ENCODE measurements around the gene SLC49A3. TPM values are rescaled to one million over a fixed set of nuclear protein-coding genes. Genes with fewer than 3 reads are reported as not detected.

The SLC49A3 gene
- total RNA-seq, 1 experiment from 2014 or later = not detected

DNA sequence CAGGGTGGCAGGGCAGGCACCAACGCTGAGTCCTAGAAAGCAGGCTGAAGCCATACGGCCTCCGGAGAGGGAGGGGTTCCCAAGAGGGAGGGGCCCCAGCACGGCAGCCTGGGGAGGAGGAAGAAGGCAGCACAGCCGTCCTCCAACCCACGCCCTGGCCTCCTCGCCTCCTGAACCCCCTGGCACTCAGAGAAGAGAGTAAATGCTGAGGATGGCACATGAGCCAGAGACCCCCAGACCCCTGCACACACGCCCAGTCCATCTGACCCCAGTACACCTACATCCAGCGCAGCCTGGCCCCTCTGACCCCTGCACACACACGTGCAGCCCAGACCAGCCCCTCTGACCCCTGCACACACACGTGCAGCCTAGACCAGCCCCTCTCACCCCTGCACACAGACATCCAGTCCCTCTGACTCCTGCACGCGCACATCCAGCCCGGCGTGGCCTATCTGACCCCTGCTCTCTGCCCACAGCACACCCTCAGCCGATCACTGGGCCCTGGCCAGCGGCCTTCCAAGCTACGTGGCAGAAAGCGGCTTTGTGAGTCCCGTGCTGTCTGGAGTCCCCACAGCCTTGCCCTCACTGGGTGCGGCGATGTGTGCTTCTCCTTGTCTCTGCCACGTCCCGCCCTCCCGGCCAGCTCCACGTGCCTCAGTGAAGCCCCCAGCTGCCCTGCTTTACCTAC lies 33.3 kb downstream of the SLC49A3 start:
- CTCF ChIA-PET = no interaction called here

DNA sequence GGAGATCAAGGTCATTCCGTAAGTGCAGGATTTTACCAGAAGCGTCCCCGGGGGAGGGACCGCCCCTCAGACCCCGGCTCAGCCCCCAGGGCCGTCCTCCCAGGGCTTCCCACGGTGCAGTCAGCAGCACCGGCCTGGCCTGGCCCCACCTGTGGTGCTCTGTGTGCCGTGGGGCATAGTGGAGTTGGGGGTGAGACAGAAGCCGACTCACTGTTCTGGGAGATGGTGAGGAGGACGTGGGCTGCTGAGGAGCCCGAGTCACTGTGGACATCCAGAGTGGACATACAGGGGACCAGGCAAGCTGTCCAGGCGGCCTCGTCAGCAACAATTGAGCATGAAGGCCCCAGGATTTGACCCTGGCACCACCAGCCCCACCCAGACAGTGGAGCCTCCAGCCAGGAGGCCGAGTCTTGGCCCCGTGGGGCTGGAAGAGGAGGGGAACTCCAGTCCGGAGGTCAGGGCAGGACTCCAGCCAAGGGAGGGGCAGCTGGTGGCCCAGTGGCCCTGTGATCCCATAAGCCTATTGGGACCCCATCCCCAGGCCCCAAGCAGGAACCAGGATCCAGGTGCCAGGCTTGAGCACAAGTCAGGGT lies 34.0 kb downstream of the SLC49A3 start:
- TF ChIP-seq, protein P1, sequence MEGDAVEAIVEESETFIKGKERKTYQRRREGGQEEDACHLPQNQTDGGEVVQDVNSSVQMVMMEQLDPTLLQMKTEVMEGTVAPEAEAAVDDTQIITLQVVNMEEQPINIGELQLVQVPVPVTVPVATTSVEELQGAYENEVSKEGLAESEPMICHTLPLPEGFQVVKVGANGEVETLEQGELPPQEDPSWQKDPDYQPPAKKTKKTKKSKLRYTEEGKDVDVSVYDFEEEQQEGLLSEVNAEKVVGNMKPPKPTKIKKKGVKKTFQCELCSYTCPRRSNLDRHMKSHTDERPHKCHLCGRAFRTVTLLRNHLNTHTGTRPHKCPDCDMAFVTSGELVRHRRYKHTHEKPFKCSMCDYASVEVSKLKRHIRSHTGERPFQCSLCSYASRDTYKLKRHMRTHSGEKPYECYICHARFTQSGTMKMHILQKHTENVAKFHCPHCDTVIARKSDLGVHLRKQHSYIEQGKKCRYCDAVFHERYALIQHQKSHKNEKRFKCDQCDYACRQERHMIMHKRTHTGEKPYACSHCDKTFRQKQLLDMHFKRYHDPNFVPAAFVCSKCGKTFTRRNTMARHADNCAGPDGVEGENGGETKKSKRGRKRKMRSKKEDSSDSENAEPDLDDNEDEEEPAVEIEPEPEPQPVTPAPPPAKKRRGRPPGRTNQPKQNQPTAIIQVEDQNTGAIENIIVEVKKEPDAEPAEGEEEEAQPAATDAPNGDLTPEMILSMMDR (conservative IDR thresholded peaks at IDR 0.05; ENCODE audit: low read depth, low read length) = no peak
- TF ChIP-seq EZH2phosphoT487 (IDR thresholded peaks at IDR 0.05; ENCODE audit: borderline replicate concordance, low read length) (no peak), EZH2 (IDR thresholded peaks at IDR 0.05; ENCODE audit: low read length, unreplicated experiment) (no peak)
- BruUV-seq (replicated peaks) = no TSS peak
- Histone ChIP-seq H3K79me2 (ENCODE audit: low read length) (no peaks in the 10 kb centered on the region), H3K9me2 (replicated peaks; ENCODE audit: low read length) (no peaks in the 10 kb centered on the region), H3K4me2 (ENCODE audit: low read length) (no peak overlapping the region), H3K9me3 (ENCODE audit: low read length) (no peaks in the 10 kb centered on the region), H4K20me1 (ENCODE audit: low read length) (no peaks in the 10 kb centered on the region), H3K27me3 (ENCODE audit: low read length) (no peaks in the 10 kb centered on the region), H3F3A (ENCODE audit: low read length, unreplicated experiment) (no peaks in the 10 kb centered on the region), H3K27ac (ENCODE audit: low read length) (no peak overlapping the region), H3K36me3 (ENCODE audit: low read depth, low read length) (no peaks in the 10 kb centered on the region), H3K4me1 (ENCODE audit: insufficient read depth, low read length) (no peaks in the 10 kb centered on the region), H3K9ac (ENCODE audit: low read length) (no peak overlapping the region), H3K4me3 (ENCODE audit: low read length) (no peak overlapping the region), H2AFZ (ENCODE audit: low read length) (no peak overlapping the region)
- ATAC-seq = no peak
- DNase-seq = no peak
- intact Hi-C loops (cut with micrococcal nuclease) = no loop called here
- ChIA-PET POLR2A (ENCODE audit: unreplicated experiment) (no interaction called here), CTCF (no interaction called here)

More for the DNA sequence above, 33.3 kb downstream of the SLC49A3 start:
- DNase-seq = no peak
- Histone ChIP-seq H3K4me1 (ENCODE audit: insufficient read depth, low read length) (no peaks in the 10 kb centered on the region), H3K9me3 (ENCODE audit: low read length) (no peaks in the 10 kb centered on the region), H3K27ac (ENCODE audit: low read length) (no peak overlapping the region), H2AFZ (ENCODE audit: low read length) (no peak overlapping the region), H3K9ac (ENCODE audit: low read length) (no peak overlapping the region), H3K4me2 (ENCODE audit: low read length) (no peak overlapping the region), H4K20me1 (ENCODE audit: low read length) (no peaks in the 10 kb centered on the region), H3K9me2 (replicated peaks; ENCODE audit: low read length) (no peaks in the 10 kb centered on the region), H3K27me3 (ENCODE audit: low read length) (no peaks in the 10 kb centered on the region), H3K4me3 (ENCODE audit: low read length) (no peak overlapping the region), H3K36me3 (ENCODE audit: low read depth, low read length) (no peaks in the 10 kb centered on the region), H3F3A (ENCODE audit: low read length, unreplicated experiment) (no peaks in the 10 kb centered on the region), H3K79me2 (ENCODE audit: low read length) (no peaks in the 10 kb centered on the region)
- BruUV-seq (replicated peaks) = no TSS peak
- TF ChIP-seq EZH2 (IDR thresholded peaks at IDR 0.05; ENCODE audit: low read length, unreplicated experiment) = no peak
- TF ChIP-seq, protein P1 (conservative IDR thresholded peaks at IDR 0.05; ENCODE audit: low read depth, low read length) = no peak
- TF ChIP-seq EZH2phosphoT487 (IDR thresholded peaks at IDR 0.05; ENCODE audit: borderline replicate concordance, low read length) = no peak
- no peak for ATAC-seq
- intact Hi-C loops (cut with micrococcal nuclease) = no loop called here
- POLR2A ChIA-PET (ENCODE audit: unreplicated experiment) = no interaction called here

DNA sequence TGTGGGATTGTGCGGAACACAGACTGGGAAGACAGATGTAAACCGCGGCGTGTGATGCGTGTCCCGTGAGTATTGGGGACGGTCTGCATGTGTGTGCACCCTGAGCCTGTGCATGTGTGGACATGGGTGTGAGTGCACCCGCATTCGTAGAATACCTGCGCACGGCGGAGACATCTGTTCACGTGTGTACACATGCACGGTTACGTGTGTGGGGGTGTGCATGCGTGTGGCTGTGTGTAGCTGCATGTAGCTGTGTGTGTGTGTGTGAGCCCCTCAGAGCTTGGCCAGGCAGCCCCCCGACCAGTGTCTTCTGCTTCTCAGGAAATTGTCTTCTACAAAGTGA lies 34.5 kb downstream of the SLC49A3 start:
- Histone ChIP-seq H2AFZ (ENCODE audit: low read length) (no peak overlapping the region), H3K27me3 (ENCODE audit: low read length) (no peaks in the 10 kb centered on the region)
- POLR2A ChIA-PET (ENCODE audit: unreplicated experiment) = no interaction called here

More for the DNA sequence above, 34.5 kb downstream of the SLC49A3 start:
- CTCF ChIA-PET = no interaction called here
- Histone ChIP-seq H3K27ac (ENCODE audit: low read length) (no peak overlapping the region), H4K20me1 (ENCODE audit: low read length) (no peaks in the 10 kb centered on the region), H3F3A (ENCODE audit: low read length, unreplicated experiment) (no peaks in the 10 kb centered on the region), H3K36me3 (ENCODE audit: low read depth, low read length) (no peaks in the 10 kb centered on the region), H3K9me3 (ENCODE audit: low read length) (no peaks in the 10 kb centered on the region), H3K4me1 (ENCODE audit: insufficient read depth, low read length) (no peaks in the 10 kb centered on the region), H3K4me3 (ENCODE audit: low read length) (no peak overlapping the region), H3K79me2 (ENCODE audit: low read length) (no peaks in the 10 kb centered on the region), H3K9me2 (replicated peaks; ENCODE audit: low read length) (no peaks in the 10 kb centered on the region), H3K4me2 (ENCODE audit: low read length) (no peak overlapping the region), H3K9ac (ENCODE audit: low read length) (no peak overlapping the region)
- TF ChIP-seq EZH2phosphoT487 (IDR thresholded peaks at IDR 0.05; ENCODE audit: borderline replicate concordance, low read length) (no peak), EZH2 (IDR thresholded peaks at IDR 0.05; ENCODE audit: low read length, unreplicated experiment) (no peak)
- TF ChIP-seq, protein P1 (conservative IDR thresholded peaks at IDR 0.05; ENCODE audit: low read depth, low read length) = no peak
- DNase-seq (no peak), ATAC-seq (no peak)
- no TSS peak for BruUV-seq (replicated peaks)
- intact Hi-C loops (cut with micrococcal nuclease) = no loop called here
